Mesenchymal stem cell (in vitro differentiated cells and primary cell): ENCODE data around the gene SEC22A.

Source experiments
- DNase-seq: peaks from one replicate; pipeline ENCODE4 v3.0.0-alpha.2; 2013
- H2AFZ ChIP-seq: one replicate; pipeline ENCODE4 v1.6.1; 2013; ENCODE audit warnings: low read depth, mild to moderate bottlenecking, control low read depth, inconsistent platforms, low read length, moderate library complexity
- H2AK5ac ChIP-seq: 2 replicates; pipeline ENCODE4 v1.6.1; 2013; ENCODE audit warnings: low read length, moderate library complexity, mild to moderate bottlenecking, inconsistent platforms; ENCODE audit not compliant: severe bottlenecking
- H2BK120ac ChIP-seq: one replicate; pipeline ENCODE4 v1.6.1; 2013; ENCODE audit warnings: low read depth, mild to moderate bottlenecking, inconsistent platforms, low read length, moderate library complexity
- H2BK12ac ChIP-seq, 2 experiments: one replicate each; pipeline ENCODE4 v1.6.1; 2013; ENCODE audit warnings: inconsistent platforms in 2 of 2, low read length in 2 of 2, mild to moderate bottlenecking in 2 of 2, moderate library complexity in 2 of 2, control low read depth in 1 of 2
- H2BK15ac ChIP-seq: one replicate; pipeline ENCODE4 v1.6.1; 2013; ENCODE audit warnings: mild to moderate bottlenecking, low read depth, inconsistent platforms; ENCODE audit not compliant: poor library complexity, severe bottlenecking
- H2BK5ac ChIP-seq: 2 replicates; pipeline ENCODE4 v1.6.1; 2013; ENCODE audit warnings: low read depth, mild to moderate bottlenecking, low read length, control low read depth, inconsistent platforms; ENCODE audit not compliant: poor library complexity, severe bottlenecking
- H3K14ac ChIP-seq, 2 experiments: one replicate each; pipeline ENCODE4 v1.6.1; 2013; ENCODE audit warnings: inconsistent platforms in 2 of 2, low read length in 2 of 2, control low read depth in 1 of 2, mild to moderate bottlenecking in 1 of 2, moderate library complexity in 1 of 2
- H3K18ac ChIP-seq, 2 experiments: one replicate each; pipeline ENCODE4 v1.6.1; 2013; ENCODE audit warnings: inconsistent platforms in 2 of 2, low read length in 2 of 2, control low read depth in 1 of 2, low read depth in 1 of 2, mild to moderate bottlenecking in 1 of 2
- H3K23ac ChIP-seq, 2 experiments: one replicate each; pipeline ENCODE4 v1.6.1; 2013; ENCODE audit warnings: inconsistent platforms in 2 of 2, low read length in 2 of 2, mild to moderate bottlenecking in 2 of 2, moderate library complexity in 2 of 2, control low read depth in 1 of 2
- H3K27ac ChIP-seq: 2 replicates; pipeline ENCODE4 v1.5.1; 2013; ENCODE audit warnings: mild to moderate bottlenecking, moderate library complexity, low read length, control low read depth, inconsistent platforms; ENCODE audit not compliant: poor library complexity, severe bottlenecking
- H3K27me3 ChIP-seq, 2 experiments: 2 replicates each; pipeline versions ENCODE4 v1.6.1 to v1.7.0; 2013; ENCODE audit warnings: low read length in 2 of 2, mild to moderate bottlenecking in 2 of 2, moderate library complexity in 2 of 2, control low read depth in 1 of 2, inconsistent platforms in 1 of 2; ENCODE audit not compliant: control insufficient read depth in 1 of 2, insufficient read depth in 1 of 2
- H3K36me3 ChIP-seq, 2 experiments: 2 replicates each; pipeline versions ENCODE4 v1.6.1 to v1.7.0; 2013; ENCODE audit warnings: low read length in 2 of 2, control low read depth in 1 of 2, inconsistent platforms in 1 of 2, low read depth in 1 of 2, mild to moderate bottlenecking in 1 of 2; ENCODE audit not compliant: insufficient read depth in 2 of 2, control insufficient read depth in 1 of 2
- H3K4ac ChIP-seq, 2 experiments: one replicate each; pipeline ENCODE4 v1.6.1; 2013; ENCODE audit warnings: inconsistent platforms in 2 of 2, low read length in 2 of 2, mild to moderate bottlenecking in 2 of 2, moderate library complexity in 2 of 2, control low read depth in 1 of 2, low read depth in 1 of 2
- H3K4me1 ChIP-seq: 2 replicates; pipeline ENCODE4 v1.6.1; 2013; ENCODE audit warnings: low read depth, low read length, control low read depth; ENCODE audit not compliant: control insufficient read depth, insufficient read depth
- H3K4me2 ChIP-seq: 2 replicates; pipeline ENCODE4 v1.6.1; 2013; ENCODE audit warnings: low read length, mild to moderate bottlenecking, inconsistent platforms; ENCODE audit not compliant: poor library complexity, severe bottlenecking
- H3K4me3 ChIP-seq, 2 experiments: 2 replicates each; pipeline versions ENCODE4 v1.5.1 to v1.7.0; 2013; ENCODE audit warnings: low read length in 2 of 2, mild to moderate bottlenecking in 2 of 2, control low read depth in 1 of 2, low read depth in 1 of 2; ENCODE audit not compliant: insufficient read depth in 1 of 2
- H3K79me1 ChIP-seq: replicated peaks from 2 replicates; pipeline ENCODE4 v1.6.1; 2013; ENCODE audit warnings: mild to moderate bottlenecking, control low read depth, low read length, inconsistent platforms; ENCODE audit not compliant: poor library complexity, severe bottlenecking
- H3K9ac ChIP-seq: 2 replicates; pipeline ENCODE4 v1.7.0; 2013; ENCODE audit warnings: mild to moderate bottlenecking, low read length, moderate library complexity
- H3K9me3 ChIP-seq: 2 replicates; pipeline ENCODE4 v1.7.0; 2013; ENCODE audit warnings: mild to moderate bottlenecking, low read length; ENCODE audit not compliant: control insufficient read depth
- H4K8ac ChIP-seq: one replicate; pipeline ENCODE4 v1.6.1; 2013; ENCODE audit warnings: inconsistent platforms, mild to moderate bottlenecking, low read length, moderate library complexity
- H4K91ac ChIP-seq: one replicate; pipeline ENCODE4 v1.6.1; 2013; ENCODE audit warnings: mild to moderate bottlenecking, low read length, inconsistent platforms
- WGBS: methylation state at CpG from one replicate; pipeline ENCODE4 v1.1.7; 2013; ENCODE audit warnings: mixed read lengths; 5-methylcytosine and 5-hydroxymethylcytosine counted together

SEC22A gene

DNA sequence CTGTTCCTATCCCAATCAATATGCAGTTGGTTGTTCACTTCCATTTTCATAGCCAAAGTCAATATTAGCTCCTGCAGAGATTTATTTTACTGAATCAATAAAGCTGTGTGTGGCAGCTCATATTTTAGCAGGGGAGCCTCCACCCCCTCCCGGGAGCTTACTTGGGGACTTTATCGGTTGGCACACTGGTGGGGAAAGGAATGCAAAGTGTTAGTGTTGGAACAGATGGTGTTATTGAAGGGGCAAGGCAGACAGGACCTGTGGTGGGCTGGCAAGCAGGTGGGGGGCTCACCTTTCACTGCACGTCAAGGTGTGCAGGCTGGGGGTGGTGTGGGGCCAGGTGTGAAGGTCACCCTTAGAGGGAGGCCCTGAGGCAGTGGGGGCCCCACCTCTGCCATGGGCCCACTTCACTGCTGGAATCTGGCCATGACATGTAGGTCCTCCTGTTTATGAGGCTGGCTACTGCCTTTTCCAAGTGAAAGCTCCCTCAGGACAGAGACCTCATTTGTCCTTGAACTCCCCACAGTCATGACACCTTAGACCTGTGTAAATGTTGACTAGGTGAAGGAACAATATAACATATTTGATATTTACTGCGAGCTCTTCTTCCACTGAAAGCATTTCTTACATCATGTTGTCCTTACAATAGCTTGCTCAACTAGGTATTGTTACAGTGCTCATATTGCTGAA is 44.0 kb upstream of the SEC22A start:
- Histone ChIP-seq H3K23ac (no peak overlapping the region), H3K27ac (no peak overlapping the region), H3K36me3 (peaks cover 65 to 98% of the 10 kb centered on the region in 2 experiments), H2BK15ac (no peak overlapping the region), H3K14ac (no peak overlapping the region), H3K27me3 (no peaks in the 10 kb centered on the region), H2BK12ac (no peak overlapping the region), H3K18ac (no peak overlapping the region), H3K4me2 (no peak overlapping the region), H2AK5ac (no peak overlapping the region), H2BK5ac (no peak overlapping the region), H3K4me3 (no peak overlapping the region), H2BK120ac (no peak overlapping the region), H4K8ac (no peak overlapping the region), H3K4me1 (no peaks in the 10 kb centered on the region), H3K4ac (no peak overlapping the region), H3K9me3 (no peaks in the 10 kb centered on the region), H3K79me1 (no peaks in the 10 kb centered on the region), H2AFZ (no peak overlapping the region), H3K9ac (no peak overlapping the region), H4K91ac (no peak overlapping the region)
- 97% methylated on average over 3 of the region's 4 CpGs for WGBS
- DNase-seq: no peak

DNA sequence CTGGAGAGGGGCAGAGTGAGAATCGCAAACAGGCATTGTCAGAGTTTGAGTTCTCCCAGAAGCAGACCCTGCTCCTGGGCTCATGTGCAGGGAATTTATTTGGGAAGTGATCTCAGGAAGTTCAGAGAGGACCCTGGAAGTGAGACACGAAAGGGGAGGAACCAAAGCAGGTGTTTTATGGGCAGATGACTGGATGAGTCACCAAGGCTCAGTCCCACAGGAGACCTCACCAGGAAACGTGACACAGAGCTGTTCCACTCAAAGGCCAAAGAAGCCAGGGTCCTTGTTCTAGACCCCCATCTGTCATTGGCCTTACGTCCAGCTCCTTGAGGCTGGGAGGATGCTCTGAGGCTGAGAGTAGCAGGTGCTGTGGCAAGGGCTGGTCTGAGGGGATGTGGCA is 43.4 kb upstream of the SEC22A start:
- no peak overlapping the region for H4K91ac ChIP-seq
- H2AK5ac ChIP-seq: no peak overlapping the region
- no peak overlapping the region for H3K9ac ChIP-seq
- no peak overlapping the region for H3K23ac ChIP-seq
- no peaks in the 10 kb centered on the region for H3K27me3 ChIP-seq
- H3K79me1 ChIP-seq: no peaks in the 10 kb centered on the region
- H3K4me3 ChIP-seq: no peak overlapping the region
- no peaks in the 10 kb centered on the region for H3K4me1 ChIP-seq
- H2BK12ac ChIP-seq: no peak overlapping the region
- H3K4me2 ChIP-seq: no peak overlapping the region
- WGBS: 69% methylated on average over 4 of the region's 4 CpGs
- no peak overlapping the region for H2AFZ ChIP-seq
- no peak overlapping the region for H2BK15ac ChIP-seq
- H3K4ac ChIP-seq: no peak overlapping the region
- no peak overlapping the region for H3K27ac ChIP-seq
- DNase-seq: no peak
- H3K14ac ChIP-seq: no peak overlapping the region
- H2BK120ac ChIP-seq: no peak overlapping the region
- H4K8ac ChIP-seq: no peak overlapping the region
- no peak overlapping the region for H2BK5ac ChIP-seq
- H3K18ac ChIP-seq: no peak overlapping the region
- no peaks in the 10 kb centered on the region for H3K9me3 ChIP-seq
- H3K36me3 ChIP-seq: peaks cover 70 to 98% of the 10 kb centered on the region in 2 experiments

DNA sequence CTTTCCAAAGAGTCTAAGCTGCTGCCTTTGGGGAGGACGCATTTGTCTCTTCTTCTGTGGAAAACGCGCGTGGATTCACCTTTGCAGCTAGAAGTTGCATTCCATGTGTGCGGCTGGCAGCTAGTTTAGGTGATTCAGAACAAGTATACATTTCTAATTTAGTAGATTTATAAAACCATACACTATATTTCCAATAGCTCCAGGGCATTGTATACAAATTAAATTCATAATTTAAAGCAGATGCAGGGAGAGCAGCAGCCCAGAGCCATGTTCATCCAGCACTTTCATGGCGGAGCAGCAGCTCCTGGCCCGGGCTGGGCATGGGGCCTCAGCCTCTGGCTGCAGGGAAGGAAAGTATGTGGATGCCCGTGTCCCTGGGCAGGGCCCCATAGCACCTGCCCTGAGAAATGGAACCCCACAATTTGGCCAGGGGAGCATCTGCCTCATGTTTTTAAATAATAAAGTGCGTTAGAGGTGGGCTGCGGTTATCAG is 42.8 kb upstream of the SEC22A start:
- no peak for DNase-seq
- Histone ChIP-seq H3K9ac (no peak overlapping the region), H3K36me3 (peaks cover 66 to 98% of the 10 kb centered on the region in 2 experiments), H3K14ac (no peak overlapping the region), H2BK12ac (no peak overlapping the region), H3K4me3 (no peak overlapping the region), H2AK5ac (no peak overlapping the region), H3K9me3 (no peaks in the 10 kb centered on the region), H2BK120ac (no peak overlapping the region), H3K4ac (no peak overlapping the region), H3K27ac (no peak overlapping the region), H3K23ac (no peak overlapping the region), H3K4me1 (no peaks in the 10 kb centered on the region), H3K27me3 (no peaks in the 10 kb centered on the region), H4K91ac (no peak overlapping the region), H3K18ac (no peak overlapping the region), H2BK5ac (no peak overlapping the region), H2BK15ac (no peak overlapping the region), H3K79me1 (no peaks in the 10 kb centered on the region), H2AFZ (no peak overlapping the region), H4K8ac (no peak overlapping the region), H3K4me2 (no peak overlapping the region)
- 100% methylated on average over 9 of the region's 10 CpGs for WGBS

DNA sequence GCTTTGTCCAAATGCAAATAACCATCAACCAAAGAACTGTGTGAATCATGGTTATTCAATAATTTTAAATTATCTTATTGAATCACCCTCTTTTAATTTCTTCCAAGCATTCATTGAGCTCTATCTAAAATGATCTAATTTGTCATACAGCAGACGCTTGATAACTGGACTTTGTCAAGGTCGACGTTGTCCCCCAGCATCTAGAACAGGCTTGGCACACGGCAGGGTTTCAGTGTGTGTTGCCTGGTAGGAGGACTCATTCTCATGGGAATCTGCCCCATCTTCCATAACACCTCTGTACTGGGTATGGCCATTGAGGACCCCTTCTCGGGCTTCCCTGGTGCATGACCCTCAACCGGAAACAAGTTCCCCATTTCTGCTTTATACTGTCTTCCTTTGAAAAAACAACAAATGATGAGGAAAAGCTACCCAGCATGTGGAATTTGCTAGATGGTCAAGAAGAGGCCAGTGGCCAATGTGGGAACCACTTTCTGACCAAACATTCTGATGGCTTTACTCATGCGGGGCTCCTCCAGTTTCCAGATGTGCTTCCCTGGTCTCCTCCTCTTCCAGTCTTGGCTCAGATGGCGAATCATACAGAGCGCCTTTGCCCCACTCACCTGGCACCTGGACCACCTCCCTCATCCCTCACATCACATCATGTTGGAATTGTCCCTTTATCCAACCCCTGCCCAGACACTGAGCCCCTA is 41.7 kb upstream of the SEC22A start:
- H3K23ac ChIP-seq: no peak overlapping the region
- H2BK15ac ChIP-seq: peak overlapping the region; percentile 54
- no peak overlapping the region for H3K27ac ChIP-seq
- H4K91ac ChIP-seq: no peak overlapping the region
- H3K4ac ChIP-seq: no peak overlapping the region
- 97% methylated on average over 7 of the region's 9 CpGs for WGBS
- no peaks in the 10 kb centered on the region for H3K9me3 ChIP-seq
- H3K4me1 ChIP-seq: no peaks in the 10 kb centered on the region
- H2AFZ ChIP-seq: no peak overlapping the region
- H3K18ac ChIP-seq: no peak overlapping the region
- H3K36me3 ChIP-seq: peaks cover 62 to 98% of the 10 kb centered on the region in 2 experiments
- H3K79me1 ChIP-seq: peaks cover 1% of the 10 kb centered on the region
- no peak overlapping the region for H3K14ac ChIP-seq
- peak; percentile 15 for DNase-seq
- no peak overlapping the region for H3K4me2 ChIP-seq
- H3K4me3 ChIP-seq: no peak overlapping the region
- no peak overlapping the region for H2BK5ac ChIP-seq
- H2BK120ac ChIP-seq: no peak overlapping the region
- no peak overlapping the region for H2AK5ac ChIP-seq
- H3K27me3 ChIP-seq: no peaks in the 10 kb centered on the region
- no peak overlapping the region for H3K9ac ChIP-seq
- no peak overlapping the region for H2BK12ac ChIP-seq
- H4K8ac ChIP-seq: no peak overlapping the region
